ENCODE data around the gene AKT3. TPM values are rescaled to one million over a fixed set of nuclear protein-coding genes. Genes with fewer than 3 reads are reported as not detected.

Gene AKT3
- total and polyA plus RNA-seq, 2 experiments from 2014 or later: 3.5 to 23.4 TPM

- peak in 1 of 2 donors; percentile 74 for DNase-seq (ENCODE audit: low read depth in 1 of 2, low spot score in 1 of 2)
- H3K36me3 ChIP-seq: no peaks in the 10 kb centered on the region
- H3K4me3 ChIP-seq: no peak overlapping the region
- no peaks in the 10 kb centered on the region for H3K27me3 ChIP-seq
- H3K9me3 ChIP-seq (ENCODE audit: low read depth): no peaks in the 10 kb centered on the region
- no peaks in the 10 kb centered on the region for H3K4me1 ChIP-seq (ENCODE audit: low read depth)
- no peak overlapping the region for H3K27ac ChIP-seq
- no peak for TF ChIP-seq CTCF (IDR thresholded peaks at IDR 0.05; ENCODE audit: low read depth, low read length)
Measured at GRCh38 chr1:243490748-243491686, 359.0 kb downstream of the AKT3 start.

GRCh38 chr1:243489681-243490546 is 360.1 kb downstream of the AKT3 start:
- Histone ChIP-seq H3K4me3 (no peak overlapping the region), H3K27ac (no peak overlapping the region), H3K4me1 (ENCODE audit: low read depth) (no peaks in the 10 kb centered on the region), H3K36me3 (no peaks in the 10 kb centered on the region), H3K27me3 (no peaks in the 10 kb centered on the region), H3K9me3 (ENCODE audit: low read depth) (no peaks in the 10 kb centered on the region)
- no peak for DNase-seq (ENCODE audit: low read depth in 1 of 2, low spot score in 1 of 2)
- no peak for TF ChIP-seq CTCF (IDR thresholded peaks at IDR 0.05; ENCODE audit: low read depth, low read length)

- no peaks in the 10 kb centered on the region for H3K27me3 ChIP-seq
- no peak overlapping the region for H3K4me3 ChIP-seq
- TF ChIP-seq CTCF (IDR thresholded peaks at IDR 0.05; ENCODE audit: low read depth, low read length): no peak
- no peak overlapping the region for H3K27ac ChIP-seq
- no peaks in the 10 kb centered on the region for H3K9me3 ChIP-seq (ENCODE audit: low read depth)
- no peak for DNase-seq (ENCODE audit: low read depth in 1 of 2, low spot score in 1 of 2)
- H3K4me1 ChIP-seq (ENCODE audit: low read depth): no peaks in the 10 kb centered on the region
- no peaks in the 10 kb centered on the region for H3K36me3 ChIP-seq
Measured at GRCh38 chr1:243489158-243489527, 360.9 kb downstream of the AKT3 start.

- Histone ChIP-seq H3K36me3 (no peaks in the 10 kb centered on the region), H3K27ac (peak overlapping the region; percentile 4), H3K4me1 (ENCODE audit: low read depth) (no peaks in the 10 kb centered on the region), H3K9me3 (ENCODE audit: low read depth) (no peaks in the 10 kb centered on the region), H3K27me3 (no peaks in the 10 kb centered on the region), H3K4me3 (no peak overlapping the region)
- no peak for TF ChIP-seq CTCF (IDR thresholded peaks at IDR 0.05; ENCODE audit: low read depth, low read length)
- DNase-seq (ENCODE audit: low read depth in 1 of 2, low spot score in 1 of 2): no peak
Measured at GRCh38 chr1:243488459-243489157, 361.4 kb downstream of the AKT3 start.

GRCh38 chr1:243487649-243488227 is 362.3 kb downstream of the AKT3 start:
- DNase-seq (ENCODE audit: low read depth in 1 of 2, low spot score in 1 of 2): no peak
- H3K9me3 ChIP-seq (ENCODE audit: low read depth): no peaks in the 10 kb centered on the region
- H3K4me3 ChIP-seq: no peak overlapping the region
- H3K36me3 ChIP-seq: no peaks in the 10 kb centered on the region
- H3K27ac ChIP-seq: no peak overlapping the region
- H3K4me1 ChIP-seq (ENCODE audit: low read depth): peaks cover 3% of the 10 kb centered on the region
- no peak for TF ChIP-seq CTCF (IDR thresholded peaks at IDR 0.05; ENCODE audit: low read depth, low read length)
- no peaks in the 10 kb centered on the region for H3K27me3 ChIP-seq

Data from cardiac muscle cell (in vitro differentiated cells and primary cell).